Dermis lymphatic vessel endothelial cell (primary cell): ENCODE measurements around the gene SLC9A5. TPM values are rescaled to one million over a fixed set of nuclear protein-coding genes. Genes with fewer than 3 reads are reported as not detected.

Source experiments
- total RNA-seq: library from RNA; depleted of rRNA; stranded (reverse); fragments of >200 nt; gene quantifications from 2 replicates; pipeline ENCODE4 v1.2.1, GENCODE V29; 2014

SLC9A5 gene
- 0.33 and 0.34 TPM in 2 replicates for total RNA-seq

GRCh38 chr16:67248401-67249177 lies at the start of gene SLC9A5:
SLC9A5 (plus strand) TSS chr16:67248979; CDS start chr16:67249015, 36 bp downstream.

GRCh38 chr16:67199011-67199807 lies 49.6 kb upstream of the SLC9A5 start, which contains the start of gene ELMO3:
ELMO3 (plus strand) TSS chr16:67199131; CDS start chr16:67199327, 196 bp downstream.

GRCh38 chr16:67226804-67227566 lies 21.8 kb upstream of the SLC9A5 start, which contains the start of gene TMEM208:
TMEM208 (plus strand) TSS chr16:67227130; CDS start chr16:67227219, 89 bp downstream.

GRCh38 chr16:67247192-67248072 lies 1.3 kb upstream of the SLC9A5 start, which contains the start of gene FHOD1:
FHOD1 (minus strand) TSS chr16:67247481; CDS start chr16:67247410, 71 bp downstream.

GRCh38 chr16:67279296-67280089 lies 30.7 kb downstream of the SLC9A5 start, which contains the start of gene PLEKHG4:
PLEKHG4 (plus strand) TSS chr16:67279532; CDS start chr16:67280045, 513 bp downstream.

Other genes starting within 250 kb of the SLC9A5 start
- 47.6 and 71.9 TPM in 2 replicates for gene CBFB, start 219.8 kb upstream of the SLC9A5 start, total RNA-seq
- gene PHAF1, start 139.0 kb upstream of the SLC9A5 start, total RNA-seq: 10.0 and 11.8 TPM in 2 replicates
- gene B3GNT9, start 98.0 kb upstream of the SLC9A5 start, total RNA-seq: 4.0 and 8.0 TPM in 2 replicates
- 14.0 and 20.4 TPM in 2 replicates for gene TRADD, start 89.1 kb upstream of the SLC9A5 start, total RNA-seq
- gene FBXL8, start 89.0 kb upstream of the SLC9A5 start, total RNA-seq: 5.6 and 6.1 TPM in 2 replicates
- gene HSF4, start 84.2 kb upstream of the SLC9A5 start, total RNA-seq: 0.54 and 1.1 TPM in 2 replicates
- gene NOL3, start 78.4 kb upstream of the SLC9A5 start, total RNA-seq: 4.0 and 4.9 TPM in 2 replicates
- 4.6 and 8.7 TPM in 2 replicates for gene MATCAP1, start 65.0 kb upstream of the SLC9A5 start, total RNA-seq
- gene EXOC3L1, start 58.8 kb upstream of the SLC9A5 start, total RNA-seq: 47.2 and 80.1 TPM in 2 replicates
- 46.4 and 62.6 TPM in 2 replicates for gene E2F4, start 56.8 kb upstream of the SLC9A5 start, total RNA-seq
- gene ELMO3, start 49.8 kb upstream of the SLC9A5 start, total RNA-seq: 0.65 and 0.86 TPM in 2 replicates
- 25.7 and 27.7 TPM in 2 replicates for gene TMEM208, start 21.8 kb upstream of the SLC9A5 start, total RNA-seq
- 11.9 and 14.4 TPM in 2 replicates for gene FHOD1, start 1.5 kb upstream of the SLC9A5 start, total RNA-seq
- 7.5 and 9.8 TPM in 2 replicates for gene PLEKHG4, start 30.6 kb downstream of the SLC9A5 start, total RNA-seq
- not detected in 2 replicates for gene KCTD19, start 77.8 kb downstream of the SLC9A5 start, total RNA-seq
- gene LRRC36, start 77.8 kb downstream of the SLC9A5 start, total RNA-seq: 0.11 TPM in 1 of 2 replicates, not detected in the other
- 0.09 and 0.11 TPM in 2 replicates for gene TPPP3, start 144.5 kb downstream of the SLC9A5 start, total RNA-seq
- 4.2 and 6.0 TPM in 2 replicates for gene ZDHHC1, start 167.5 kb downstream of the SLC9A5 start, total RNA-seq
- 0.09 TPM in 1 of 2 replicates, not detected in the other for gene HSD11B2, start 182.1 kb downstream of the SLC9A5 start, total RNA-seq
- gene ATP6V0D1, start 232.2 kb downstream of the SLC9A5 start, total RNA-seq: 84.4 and 95.4 TPM in 2 replicates
- gene AGRP, start 234.6 kb downstream of the SLC9A5 start, total RNA-seq: not detected in 2 replicates